SK-N-SH (cell line): ENCODE measurements around the gene BRD1. TPM values are rescaled to one million over a fixed set of nuclear protein-coding genes. Genes with fewer than 3 reads are reported as not detected.

Source experiments
- CTCF ChIA-PET: fragments of 300-600, 350-600 bp; formaldehyde crosslinking; extraction: SDS; loops from one replicate; lab custom pipeline; 2021; lab: Yijun Ruan, JAX
- POLR2A ChIA-PET: fragments of 350-600 bp; sonication (Branson Sonifier 250); formaldehyde crosslinking; extraction: SDS; loops from one replicate; lab custom pipeline; 2020; ENCODE audit warnings: antibody characterized with exemption, inconsistent platforms; lab: Yijun Ruan, JAX
- DNase-seq: peaks from one replicate; pipeline ENCODE4 v3.0.0; 2012
- H2AFZ ChIP-seq: fragments of 200-600 bp; sonication (generic); 2 replicates; pipeline ENCODE4 v1.8.1; 2016; ENCODE audit warnings: antibody characterized with exemption, mild to moderate bottlenecking, low read depth
- H3F3A ChIP-seq: fragments of 200-600 bp; sonication (generic); replicated peaks from 2 replicates; pipeline ENCODE3; 2016; ENCODE audit warnings: antibody characterized with exemption, mild to moderate bottlenecking; ENCODE audit not compliant: insufficient read depth
- H3K27ac ChIP-seq, 2 experiments: fragments of 200-500 bp in 1 of 2; fragments of 200-600 bp in 1 of 2; sonication (Bioruptor generic) in 1 of 2; sonication (generic), shearing (Covaris generic) in 1 of 2; 2 replicates each; pipeline versions ENCODE4 v1.5.1 to v1.6.1; 2014 to 2016; ENCODE audit warnings: low read depth in 2 of 2, inconsistent platforms in 1 of 2, low read length in 1 of 2, mild to moderate bottlenecking in 1 of 2, mixed read lengths in 1 of 2
- H3K27me3 ChIP-seq: fragments of 200-600 bp; sonication (generic), shearing (Covaris generic); 2 replicates; pipeline ENCODE4 v1.6.1; 2016; ENCODE audit warnings: mixed run types; ENCODE audit not compliant: insufficient read depth
- H3K36me3 ChIP-seq, 2 experiments: fragments of 200-500 bp in 1 of 2; fragments of 200-600 bp in 1 of 2; sonication (Bioruptor generic) in 1 of 2; sonication (generic) in 1 of 2; replicated peaks in 1 of 2; 2 replicates each; pipeline versions ENCODE3 to v1.5.1; 2014 to 2016; ENCODE audit warnings: low read length in 1 of 2, mild to moderate bottlenecking in 1 of 2; ENCODE audit not compliant: insufficient read depth in 2 of 2, control insufficient read depth in 1 of 2
- H3K4me1 ChIP-seq, 2 experiments: fragments of 200-500 bp in 1 of 2; fragments of 200-600 bp in 1 of 2; sonication (Bioruptor generic) in 1 of 2; sonication (generic), shearing (Covaris generic) in 1 of 2; 2 replicates each; pipeline versions ENCODE4 v1.5.1 to v1.6.1; 2014 to 2016; ENCODE audit warnings: low read depth in 1 of 2, low read length in 1 of 2, mixed run types in 1 of 2; ENCODE audit not compliant: insufficient read depth in 2 of 2, control insufficient read depth in 1 of 2
- H3K4me2 ChIP-seq: fragments of 200-600 bp; sonication (generic), shearing (Covaris generic); 2 replicates; pipeline ENCODE4 v1.6.1; 2017; ENCODE audit warnings: mixed run types
- H3K4me3 ChIP-seq, 2 experiments: fragments of 200-500 bp in 1 of 2; fragments of 200-600 bp in 1 of 2; sonication (Bioruptor generic) in 1 of 2; sonication (generic), shearing (Covaris generic) in 1 of 2; 2 replicates each; pipeline versions ENCODE4 v1.5.1 to v1.8.1; 2014 to 2016; ENCODE audit warnings: low read depth in 2 of 2, inconsistent platforms in 1 of 2, low read length in 1 of 2, mild to moderate bottlenecking in 1 of 2, mixed read lengths in 1 of 2, moderate library complexity in 1 of 2
- H3K79me2 ChIP-seq: fragments of 200-600 bp; sonication (generic); 2 replicates; pipeline ENCODE4 v1.8.1; 2017; ENCODE audit warnings: mild to moderate bottlenecking; ENCODE audit not compliant: insufficient read depth
- H3K9ac ChIP-seq: fragments of 200-600 bp; sonication (generic); 2 replicates; pipeline ENCODE4 v1.6.1; 2017; ENCODE audit warnings: mixed run types
- H3K9me2 ChIP-seq: fragments of 200-600 bp; sonication (generic); 2 replicates; pipeline ENCODE4 v1.6.1; 2017; ENCODE audit warnings: mixed run types
- H3K9me3 ChIP-seq: fragments of 200-600 bp; sonication (generic); 2 replicates; pipeline ENCODE4 v1.6.1; 2017; ENCODE audit warnings: mixed run types, mild to moderate bottlenecking, moderate library complexity
- H4K20me1 ChIP-seq: fragments of 200-600 bp; sonication (generic); 2 replicates; pipeline ENCODE4 v1.6.1; 2017; ENCODE audit warnings: mild to moderate bottlenecking, mixed run types; ENCODE audit not compliant: insufficient read depth
- CTCF ChIP-seq: fragments of 200-600 bp; sonication (generic); IDR thresholded peaks from 2 replicates; pipeline ENCODE4 v1.6.1; 2017; ENCODE audit warnings: antibody characterized with exemption, mild to moderate bottlenecking, moderate library complexity
- ELF1 ChIP-seq: IDR thresholded peaks from 2 replicates; pipeline ENCODE4 v1.4.0; 2012
- EP300 ChIP-seq, 2 experiments: IDR thresholded peaks; 2 replicates each; pipeline versions ENCODE4 v1.4.0 to v1.6.1; 2012; ENCODE audit warnings: borderline replicate concordance in 1 of 2, low read depth in 1 of 2, low read length in 1 of 2
- EZH2phosphoT487 ChIP-seq: fragments of 200-600 bp; sonication (generic); IDR thresholded peaks from 2 replicates; pipeline ENCODE4 v1.6.1; 2017; ENCODE audit warnings: low read depth, mixed run types, mild to moderate bottlenecking, antibody characterized with exemption, moderate library complexity, borderline replicate concordance
- FOXM1 ChIP-seq: IDR thresholded peaks from 2 replicates; pipeline ENCODE4 v1.4.0; 2012; ENCODE audit warnings: low read depth, mild to moderate bottlenecking
- GATA2 ChIP-seq: sonication (generic); formaldehyde crosslinking; IDR thresholded peaks from 2 replicates; pipeline ENCODE4 v1.5.0; 2020; ENCODE audit warnings: mild to moderate bottlenecking, missing genetic modification reagents
- IRF3 ChIP-seq: fragments of 150-350 bp; IDR thresholded peaks from 2 replicates; pipeline ENCODE4 v1.6.1; 2016; ENCODE audit warnings: mild to moderate bottlenecking, low read depth, low read length
- JUND ChIP-seq: IDR thresholded peaks from 2 replicates; pipeline ENCODE4 v1.4.0; 2012
- MEF2A ChIP-seq: IDR thresholded peaks from 2 replicates; pipeline ENCODE4 v1.4.0; 2012; ENCODE audit warnings: low read depth, borderline replicate concordance
- MXI1 ChIP-seq: IDR thresholded peaks from 2 replicates; pipeline ENCODE4 v1.6.1; 2012; ENCODE audit warnings: mild to moderate bottlenecking, low read depth, low read length, improper control_type of control experiment
- NRF1 ChIP-seq: IDR thresholded peaks from 2 replicates; pipeline ENCODE4 v1.6.1; 2012; ENCODE audit warnings: low read depth, mild to moderate bottlenecking, low read length
- POLR2AphosphoS5 ChIP-seq: IDR thresholded peaks from 2 replicates; pipeline ENCODE4 v1.6.1; 2012; ENCODE audit warnings: low read depth, low read length
- RAD21 ChIP-seq: IDR thresholded peaks from 2 replicates; pipeline ENCODE4 v1.6.1; 2012; ENCODE audit warnings: mild to moderate bottlenecking, low read length
- RCOR1 ChIP-seq: fragments of 150-350 bp; IDR thresholded peaks from 2 replicates; pipeline ENCODE4 v1.6.1; 2017; ENCODE audit warnings: antibody characterized with exemption, low read length
- REST ChIP-seq: IDR thresholded peaks from 2 replicates; pipeline ENCODE4 v1.6.1; 2012; ENCODE audit warnings: mild to moderate bottlenecking, low read depth, low read length, moderate library complexity
- SIN3A ChIP-seq: IDR thresholded peaks from 2 replicates; pipeline ENCODE4 v1.6.1; 2012; ENCODE audit warnings: low read depth, mild to moderate bottlenecking, low read length, moderate library complexity, borderline replicate concordance
- SMC3 ChIP-seq: IDR thresholded peaks from 2 replicates; pipeline ENCODE4 v1.6.1; 2012; ENCODE audit warnings: low read depth, low read length, improper control_type of control experiment
- TAF1 ChIP-seq: IDR thresholded peaks from 2 replicates; pipeline ENCODE4 v1.6.1; 2012; ENCODE audit warnings: low read depth, mild to moderate bottlenecking, low read length, moderate library complexity, borderline replicate concordance
- TCF12 ChIP-seq: IDR thresholded peaks from 2 replicates; pipeline ENCODE4 v1.4.0; 2012
- TEAD4 ChIP-seq: IDR thresholded peaks from 2 replicates; pipeline ENCODE4 v1.4.0; 2012; ENCODE audit warnings: mild to moderate bottlenecking, borderline replicate concordance; ENCODE audit not compliant: insufficient read depth
- YY1 ChIP-seq: IDR thresholded peaks from 2 replicates; pipeline ENCODE4 v1.4.0; 2012; ENCODE audit warnings: low read depth, mild to moderate bottlenecking
- WGBS: methylation state at CpG from one replicate; pipeline ENCODE4 v1.1.6; 2017; ENCODE audit warnings: low lambda C conversion rate; 5-methylcytosine and 5-hydroxymethylcytosine counted together
- polyA plus RNA-seq, 3 experiments: library from polyadenylated mRNA; depleted of rRNA; stranded (reverse); fragments of >200 nt; gene quantifications; 2 replicates each; pipeline ENCODE4 v1.2.3, GENCODE V29; 2012
- TF ChIP-seq, protein P1 (sequence below): IDR thresholded peaks from 2 replicates; pipeline ENCODE4 v1.4.0; 2012; ENCODE audit warnings: low read depth
- TF ChIP-seq, protein P2 (sequence below): fragments of 150-350 bp; IDR thresholded peaks from 2 replicates; pipeline ENCODE4 v1.6.1; 2017; ENCODE audit warnings: antibody characterized with exemption, low read length, low read depth, borderline replicate concordance

BRD1 gene
- polyA plus RNA-seq, 1 of the 3 experiments (the other 2 are of a cell fraction), result 10.3 TPM

DNA sequence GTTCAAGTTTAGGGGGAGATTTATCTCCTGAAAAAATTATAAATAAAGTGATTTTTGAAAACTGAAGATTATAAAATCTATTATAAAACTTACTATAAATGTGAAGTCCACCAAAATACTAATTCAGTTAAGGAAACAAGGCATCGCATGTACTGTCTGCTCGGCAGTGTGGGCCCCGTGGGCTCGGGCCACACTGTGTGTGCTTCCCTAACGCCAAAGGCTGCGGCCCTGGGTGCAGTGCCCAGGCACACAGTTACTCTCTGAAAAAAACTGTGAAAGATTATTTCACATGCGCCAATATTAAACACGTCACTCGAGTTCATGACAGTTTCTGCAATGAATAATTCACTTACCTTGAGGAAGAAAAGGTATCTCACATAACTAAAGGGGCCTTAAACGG lies 39.8 kb downstream of the BRD1 start (continued):
- no peak for TF ChIP-seq REST
- TF ChIP-seq TCF12, result no peak
- TF ChIP-seq RAD21, result no peak
- no peak for TF ChIP-seq EZH2phosphoT487
- TF ChIP-seq YY1, result no peak
- TF ChIP-seq, protein P1, sequence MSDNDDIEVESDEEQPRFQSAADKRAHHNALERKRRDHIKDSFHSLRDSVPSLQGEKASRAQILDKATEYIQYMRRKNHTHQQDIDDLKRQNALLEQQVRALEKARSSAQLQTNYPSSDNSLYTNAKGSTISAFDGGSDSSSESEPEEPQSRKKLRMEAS, result no peak
- no peak for TF ChIP-seq TEAD4
- TF ChIP-seq FOXM1, result no peak
- TF ChIP-seq GATA2 (CRISPR knock-in tag), result no peak
- no peak for TF ChIP-seq SMC3
- no peak for TF ChIP-seq MXI1
- no peak for TF ChIP-seq EP300 (IDR thresholded peaks at IDR 0.05; ENCODE audit: borderline replicate concordance in 1 of 2, low read depth in 1 of 2, low read length in 1 of 2)
- no peak for TF ChIP-seq JUND

DNA sequence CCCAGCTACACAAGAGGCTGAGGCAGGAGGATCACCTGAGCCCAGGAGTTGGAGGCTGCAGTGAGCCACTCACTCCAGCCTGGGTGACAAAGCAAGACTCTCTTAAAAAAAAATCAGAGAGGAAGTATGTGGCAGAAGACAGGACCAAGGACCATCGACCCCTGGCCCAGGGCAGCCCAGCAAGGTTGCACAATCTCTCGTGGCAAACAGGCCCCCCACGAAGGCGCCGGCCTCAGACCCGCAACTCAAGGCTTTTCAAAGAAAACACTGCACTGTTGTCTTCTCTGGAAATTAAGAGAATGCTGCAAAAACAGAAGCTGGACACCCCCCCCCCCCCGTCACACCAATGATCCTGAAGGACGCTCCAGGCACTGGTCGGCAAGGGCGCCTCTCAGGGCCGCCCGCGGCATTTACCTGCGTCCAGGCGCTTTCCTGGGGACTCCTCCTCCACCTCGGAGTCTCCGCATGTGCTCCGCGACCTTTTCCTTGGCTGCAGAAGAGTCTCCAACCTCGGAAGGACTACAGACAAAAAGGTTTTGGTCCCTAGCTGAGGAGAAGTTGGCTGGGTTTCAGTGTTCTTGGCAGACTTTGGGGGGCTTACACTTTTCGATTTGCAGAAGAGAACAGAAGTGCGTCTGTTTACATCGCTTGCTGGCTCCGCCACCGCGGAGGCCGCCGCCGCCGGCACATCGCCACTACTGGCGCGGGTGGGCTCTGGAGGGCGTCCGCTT lies 40.5 kb downstream of the BRD1 start:
- peaks cover 87% of the 10 kb centered on the region for H3K79me2 ChIP-seq
- POLR2A ChIA-PET, result no interaction called here
- 95% methylated on average over 35 of the region's 35 CpGs for WGBS
- H3K9me3 ChIP-seq, result no peaks in the 10 kb centered on the region
- no peaks in the 10 kb centered on the region for H3K9me2 ChIP-seq
- H2AFZ ChIP-seq, result no peak overlapping the region
- no peak overlapping the region for H3K27ac ChIP-seq
- no peak for DNase-seq
- H3K27me3 ChIP-seq, result no peaks in the 10 kb centered on the region
- no peak overlapping the region for H3K9ac ChIP-seq
- peaks cover 87% of the 10 kb centered on the region for H4K20me1 ChIP-seq
- peaks cover 17 to 82% of the 10 kb centered on the region in 2 experiments for H3K36me3 ChIP-seq
- no peaks in the 10 kb centered on the region for H3F3A ChIP-seq
- CTCF ChIA-PET, result no interaction called here
- no peak for TF ChIP-seq MXI1
- no peak for TF ChIP-seq MEF2A
- no peak for TF ChIP-seq TAF1
- TF ChIP-seq SIN3A, result no peak
- TF ChIP-seq NRF1, result no peak
- TF ChIP-seq IRF3, result no peak
- TF ChIP-seq FOXM1, result no peak
- TF ChIP-seq EZH2phosphoT487, result no peak
- TF ChIP-seq, protein P2, sequence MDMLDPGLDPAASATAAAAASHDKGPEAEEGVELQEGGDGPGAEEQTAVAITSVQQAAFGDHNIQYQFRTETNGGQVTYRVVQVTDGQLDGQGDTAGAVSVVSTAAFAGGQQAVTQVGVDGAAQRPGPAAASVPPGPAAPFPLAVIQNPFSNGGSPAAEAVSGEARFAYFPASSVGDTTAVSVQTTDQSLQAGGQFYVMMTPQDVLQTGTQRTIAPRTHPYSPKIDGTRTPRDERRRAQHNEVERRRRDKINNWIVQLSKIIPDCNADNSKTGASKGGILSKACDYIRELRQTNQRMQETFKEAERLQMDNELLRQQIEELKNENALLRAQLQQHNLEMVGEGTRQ, result no peak
- TF ChIP-seq POLR2AphosphoS5, result no peak
- TF ChIP-seq ELF1, result no peak
- TF ChIP-seq RCOR1, result no peak
- no peak for TF ChIP-seq SMC3
- no peak for TF ChIP-seq CTCF
- no peak for TF ChIP-seq RAD21
- H3K4me3 ChIP-seq, result no peak overlapping the region
- no peak overlapping the region for H3K4me2 ChIP-seq
- H3K4me1 ChIP-seq, result peaks cover 0 to 22% of the 10 kb centered on the region in 2 experiments; a peak in 1 of 4 replicates
